ENCODE results near the gene GRB10.

The GRB10 gene

GRCh38 chr7:50631100-50631499, 151.6 kb downstream of the GRB10 start:
- no peak for DNase-seq

- no peak for DNase-seq
These were observed 153.3 kb downstream of the GRB10 start for GRCh38 chr7:50629238-50629901.

GRCh38 chr7:50628434-50629084, 154.1 kb downstream of the GRB10 start:
- DNase-seq: no peak

GRCh38 chr7:50627824-50628361, 154.8 kb downstream of the GRB10 start:
- no peak for DNase-seq

GRCh38 chr7:50626286-50626685, 156.4 kb downstream of the GRB10 start:
- no peak for DNase-seq

GRCh38 chr7:50625360-50625759, 157.3 kb downstream of the GRB10 start:
- no peak for DNase-seq

GRCh38 chr7:50622821-50623220, 159.9 kb downstream of the GRB10 start:
- DNase-seq: no peak

GRCh38 chr7:50621973-50622490, 160.7 kb downstream of the GRB10 start:
- no peak for DNase-seq

GRCh38 chr7:50621206-50621605, 161.5 kb downstream of the GRB10 start:
- no peak for DNase-seq

GRCh38 chr7:50620433-50620832, 162.3 kb downstream of the GRB10 start:
- DNase-seq: no peak

- DNase-seq: no peak
These were observed 163.0 kb downstream of the GRB10 start for GRCh38 chr7:50619684-50620083.

GRCh38 chr7:50618281-50618680, 164.4 kb downstream of the GRB10 start:
- DNase-seq: no peak

GRCh38 chr7:50615519-50616080, 167.1 kb downstream of the GRB10 start:
- DNase-seq: no peak

GRCh38 chr7:50614721-50615518, 167.8 kb downstream of the GRB10 start:
- no peak for DNase-seq

GRCh38 chr7:50613473-50613872, 169.2 kb downstream of the GRB10 start:
- no peak for DNase-seq

- DNase-seq: no peak
These were observed 170.0 kb downstream of the GRB10 start for GRCh38 chr7:50612704-50613103.

GRCh38 chr7:50610521-50611277, 172.0 kb downstream of the GRB10 start:
- no peak for DNase-seq

- no peak for DNase-seq
These were observed 174.3 kb downstream of the GRB10 start for GRCh38 chr7:50608196-50608906.

GRCh38 chr7:50607524-50608125, 175.1 kb downstream of the GRB10 start:
- DNase-seq: no peak

GRCh38 chr7:50605059-50605458, 177.6 kb downstream of the GRB10 start:
- DNase-seq: no peak

- DNase-seq: no peak
These were observed 179.4 kb downstream of the GRB10 start for GRCh38 chr7:50603287-50603686.

All from activated gamma-delta T cell (primary cell).